ENCODE data around the gene CMTM4.

GRCh38 chr16:66610111-66610820 lies 86.3 kb downstream of the CMTM4 start:
- TF ChIP-seq CTCF (IDR thresholded peaks at IDR 0.05): no peak
- no peak for TF ChIP-seq POLR2AphosphoS5 (IDR thresholded peaks at IDR 0.05)
- TF ChIP-seq POLR2A (IDR thresholded peaks at IDR 0.05): no peak
- TF ChIP-seq EP300 (IDR thresholded peaks at IDR 0.05): no peak

All from sigmoid colon (tissue), 4 donors.